ENCODE measurements around the gene LDLRAD4.

DNA sequence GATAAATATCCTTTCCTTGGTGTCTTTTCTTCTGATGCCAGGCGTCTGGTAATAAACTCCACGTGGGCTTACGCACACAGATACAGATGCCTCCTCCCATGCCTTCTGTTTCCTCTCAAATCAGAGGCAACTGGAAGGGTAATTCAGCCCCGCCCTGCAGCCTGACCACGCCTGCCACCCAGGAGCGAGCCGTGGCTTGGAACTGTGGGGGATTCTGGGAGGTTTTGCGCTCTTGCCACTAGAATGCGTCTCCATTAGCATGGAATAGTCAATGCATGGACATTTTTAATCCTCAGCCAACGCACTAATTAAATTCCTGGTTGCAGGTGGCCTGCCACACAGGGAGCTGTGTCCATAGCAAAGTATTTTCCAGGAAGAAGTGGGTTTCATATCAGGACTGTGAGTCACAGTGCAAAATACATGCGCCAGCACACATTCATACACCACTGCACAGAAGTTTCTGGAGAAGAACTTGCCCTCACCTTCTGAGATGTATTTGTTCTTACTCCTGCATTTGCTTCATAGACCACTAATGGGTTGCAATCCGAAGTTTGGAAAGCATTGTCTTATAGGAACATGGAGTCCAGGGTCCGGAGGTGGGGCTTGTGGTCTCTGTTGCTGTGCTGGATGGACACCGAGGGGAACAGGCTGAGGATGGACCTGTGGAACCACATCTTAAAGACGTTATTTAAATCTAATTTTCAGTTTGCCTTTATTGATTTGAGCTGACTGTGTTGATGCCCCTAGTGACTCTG is 151.4 kb downstream of the LDLRAD4 start:
- TF ChIP-seq POLR2A (IDR thresholded peaks at IDR 0.05) (no peak), CTCF (IDR thresholded peaks at IDR 0.05) (no peak), POLR2AphosphoS5 (IDR thresholded peaks at IDR 0.05) (no peak), EP300 (IDR thresholded peaks at IDR 0.05) (no peak)

Measured in upper lobe of left lung (tissue), 4 donors.